ENCODE results near the gene SYT15. TPM values are rescaled to one million over a fixed set of nuclear protein-coding genes. Genes with fewer than 3 reads are reported as not detected.

The SYT15 gene
- total RNA-seq, 1 experiment from 2014 or later = 0.28 TPM

- Histone ChIP-seq H3K4me3 (ENCODE audit: low read depth in 2 of 2, low read length in 2 of 2) (no peak overlapping the region), H3K27me3 (ENCODE audit: control insufficient read depth, insufficient read depth, low read length) (no peaks in the 10 kb centered on the region), H3K27ac (ENCODE audit: low read length) (no peak overlapping the region), H3K4me1 (ENCODE audit: control insufficient read depth, insufficient read depth, low read length) (peaks cover 10% of the 10 kb centered on the region), H3K9me3 (ENCODE audit: control insufficient read depth, insufficient read depth, low read depth, low read length) (no peaks in the 10 kb centered on the region), H3K36me3 (ENCODE audit: control insufficient read depth, insufficient read depth, low read length) (no peaks in the 10 kb centered on the region)
- ChIA-PET CTCF (no interaction called here), POLR2A (no interaction called here)
- no peak for ATAC-seq
- BruUV-seq (replicated peaks) = no TSS peak
- in situ Hi-C loops (cut with HindIII; ENCODE audit: low pct_unique_long_range_greater_than_20kb, low sequenced_read_pairs) = no loop called here
- intact Hi-C loops (cut with micrococcal nuclease; ENCODE audit: unreplicated experiment) = no loop called here
- TF ChIP-seq REST (IDR thresholded peaks at IDR 0.05; ENCODE audit: insufficient read depth in 1 of 2, low read depth in 2 of 2, low read length in 1 of 2) (no peak), POLR2AphosphoS5 (IDR thresholded peaks at IDR 0.05; ENCODE audit: low read depth, low read length) (no peak), CTCF (IDR thresholded peaks at IDR 0.05) (no peak), SIN3A (IDR thresholded peaks at IDR 0.05; ENCODE audit: borderline replicate concordance, insufficient read depth, low read depth, low read length) (no peak), TCF7L2 (IDR thresholded peaks at IDR 0.05; ENCODE audit: low read depth, low read length) (no peak)
- no peak for DNase-seq (ENCODE audit: low read depth, low spot score)
Measured at GRCh38 chr10:46550795-46551700, 27.9 kb upstream of the SYT15 start.

GRCh38 chr10:46551701-46552525 lies 27.0 kb upstream of the SYT15 start:
- H3K36me3 ChIP-seq (ENCODE audit: control insufficient read depth, insufficient read depth, low read length) = no peaks in the 10 kb centered on the region
- H3K27me3 ChIP-seq (ENCODE audit: control insufficient read depth, insufficient read depth, low read length) = no peaks in the 10 kb centered on the region

More at GRCh38 chr10:46551701-46552525, 27.0 kb upstream of the SYT15 start:
- Histone ChIP-seq H3K4me1 (ENCODE audit: control insufficient read depth, insufficient read depth, low read length) (peaks cover 10% of the 10 kb centered on the region), H3K9me3 (ENCODE audit: control insufficient read depth, insufficient read depth, low read depth, low read length) (no peaks in the 10 kb centered on the region), H3K4me3 (ENCODE audit: low read depth in 2 of 2, low read length in 2 of 2) (no peak overlapping the region), H3K27ac (ENCODE audit: low read length) (no peak overlapping the region)
- POLR2A ChIA-PET = no interaction called here
- no peak for DNase-seq (ENCODE audit: low read depth, low spot score)
- intact Hi-C loops (cut with micrococcal nuclease; ENCODE audit: unreplicated experiment) (no loop called here), in situ Hi-C loops (cut with HindIII; ENCODE audit: low pct_unique_long_range_greater_than_20kb, low sequenced_read_pairs) (no loop called here)
- no peak for TF ChIP-seq TCF7L2 (IDR thresholded peaks at IDR 0.05; ENCODE audit: low read depth, low read length)
- no peak for TF ChIP-seq CTCF (IDR thresholded peaks at IDR 0.05)
- TF ChIP-seq SIN3A (IDR thresholded peaks at IDR 0.05; ENCODE audit: borderline replicate concordance, insufficient read depth, low read depth, low read length) = no peak
- no peak for TF ChIP-seq REST (IDR thresholded peaks at IDR 0.05; ENCODE audit: insufficient read depth in 1 of 2, low read depth in 2 of 2, low read length in 1 of 2)
- TF ChIP-seq POLR2AphosphoS5 (IDR thresholded peaks at IDR 0.05; ENCODE audit: low read depth, low read length) = no peak
- no TSS peak for BruUV-seq (replicated peaks)
- ATAC-seq = no peak
- CTCF ChIA-PET = no interaction called here
